Measurements from ENCODE around the gene BEX1. TPM values are rescaled to one million over a fixed set of nuclear protein-coding genes. Genes with fewer than 3 reads are reported as not detected.

Gene BEX1
- total and polyA plus RNA-seq, 2 experiments from 2014 or later, result 102 to 166 TPM

DNA sequence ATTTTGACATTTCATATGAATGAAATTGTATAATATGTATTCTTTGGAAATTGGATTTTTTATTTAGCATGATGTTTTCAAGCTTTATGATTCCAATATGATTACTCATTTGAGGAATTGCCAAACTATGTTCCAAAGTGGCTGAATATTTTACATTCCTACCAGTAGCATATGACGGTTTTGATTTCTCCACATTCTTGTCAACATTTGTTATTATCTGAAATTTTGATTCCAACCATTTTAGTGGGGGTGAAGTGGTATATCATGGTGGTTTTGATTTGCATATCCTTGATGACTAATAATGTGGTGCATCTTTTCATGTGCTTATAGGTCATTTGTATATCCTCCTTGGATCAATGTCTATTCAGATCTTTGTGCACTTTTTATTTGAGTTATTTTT is 2.6 kb upstream of the BEX1 start:
- Histone ChIP-seq H3K36me3 (no peaks in the 10 kb centered on the region), H3K9me3 (ENCODE audit: low read depth) (no peaks in the 10 kb centered on the region), H3K4me1 (ENCODE audit: low read depth) (no peaks in the 10 kb centered on the region), H3K4me3 (no peak overlapping the region), H3K27me3 (no peaks in the 10 kb centered on the region), H3K27ac (no peak overlapping the region)
- DNase-seq (ENCODE audit: low read depth in 1 of 2, low spot score in 1 of 2), result peak in 1 of 2 donors; percentile 64
- TF ChIP-seq CTCF (IDR thresholded peaks at IDR 0.05; ENCODE audit: low read depth, low read length), result no peak

DNA sequence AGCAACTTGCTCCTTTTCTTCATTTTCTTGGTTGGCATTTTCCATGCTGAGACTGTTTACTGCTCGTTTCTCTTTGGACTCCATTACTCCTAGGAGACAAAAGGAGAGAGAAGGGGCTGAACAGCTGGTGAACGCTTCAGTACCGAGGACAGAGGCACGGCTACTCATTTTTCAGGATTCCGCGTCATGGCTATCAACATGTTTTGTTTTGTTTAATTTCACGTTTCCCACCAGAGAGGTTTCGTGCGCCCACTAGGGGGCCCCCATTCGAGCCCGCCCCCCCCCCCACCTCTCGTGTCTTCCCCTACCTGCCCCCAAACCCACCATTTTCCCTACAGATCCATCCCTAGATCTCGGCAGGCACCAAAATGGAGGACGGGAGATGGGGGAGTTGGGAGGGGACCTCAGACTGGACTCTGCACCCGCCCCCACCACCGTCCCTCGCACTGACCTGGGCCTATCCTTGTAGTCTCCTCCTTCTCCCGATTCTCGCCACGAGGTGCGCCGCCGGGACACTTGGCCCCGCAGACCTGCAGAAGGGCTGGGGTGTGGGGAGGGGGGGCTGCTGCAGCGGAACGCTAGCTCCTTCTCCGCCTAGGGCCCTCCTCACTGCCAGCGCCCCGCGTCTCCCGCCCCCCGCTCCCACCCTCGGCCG is 653 bp downstream of the BEX1 start:
- H3K36me3 ChIP-seq, result no peaks in the 10 kb centered on the region
- no peaks in the 10 kb centered on the region for H3K27me3 ChIP-seq
- no peaks in the 10 kb centered on the region for H3K9me3 ChIP-seq (ENCODE audit: low read depth)
- peak; percentile 8 for TF ChIP-seq CTCF (IDR thresholded peaks at IDR 0.05; ENCODE audit: low read depth, low read length)
- DNase-seq (ENCODE audit: low read depth in 1 of 2, low spot score in 1 of 2), result peak; percentile 54 to 61
- peak overlapping the region; percentile 28 for H3K27ac ChIP-seq
- no peaks in the 10 kb centered on the region for H3K4me1 ChIP-seq (ENCODE audit: low read depth)
- H3K4me3 ChIP-seq, result peak overlapping the region; percentile 63

DNA sequence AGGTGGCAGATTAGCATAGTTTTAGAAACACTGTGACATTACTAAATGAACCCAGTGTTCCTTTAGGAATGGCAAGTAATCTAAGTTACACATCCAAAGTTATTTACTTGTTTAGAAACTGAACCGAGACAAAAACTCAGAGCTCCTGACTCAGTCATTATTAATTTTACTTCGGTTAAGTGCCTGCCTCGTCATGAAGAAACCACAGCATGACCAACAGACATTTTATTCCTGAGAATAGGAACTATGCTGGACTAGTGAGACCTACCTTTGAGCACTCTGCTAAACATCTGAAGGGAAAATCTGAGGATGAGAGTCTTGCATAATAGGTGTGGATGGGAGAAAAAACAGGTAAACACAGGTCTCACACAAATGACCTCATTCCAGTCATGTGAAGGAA is 2.5 kb downstream of the BEX1 start:
- no peak for DNase-seq (ENCODE audit: low read depth in 1 of 2, low spot score in 1 of 2)
- no peaks in the 10 kb centered on the region for H3K36me3 ChIP-seq
- TF ChIP-seq CTCF (IDR thresholded peaks at IDR 0.05; ENCODE audit: low read depth, low read length), result no peak
- no peak overlapping the region for H3K4me3 ChIP-seq
- no peaks in the 10 kb centered on the region for H3K9me3 ChIP-seq (ENCODE audit: low read depth)
- H3K27ac ChIP-seq, result no peak overlapping the region
- H3K4me1 ChIP-seq (ENCODE audit: low read depth), result no peaks in the 10 kb centered on the region
- no peaks in the 10 kb centered on the region for H3K27me3 ChIP-seq

DNA sequence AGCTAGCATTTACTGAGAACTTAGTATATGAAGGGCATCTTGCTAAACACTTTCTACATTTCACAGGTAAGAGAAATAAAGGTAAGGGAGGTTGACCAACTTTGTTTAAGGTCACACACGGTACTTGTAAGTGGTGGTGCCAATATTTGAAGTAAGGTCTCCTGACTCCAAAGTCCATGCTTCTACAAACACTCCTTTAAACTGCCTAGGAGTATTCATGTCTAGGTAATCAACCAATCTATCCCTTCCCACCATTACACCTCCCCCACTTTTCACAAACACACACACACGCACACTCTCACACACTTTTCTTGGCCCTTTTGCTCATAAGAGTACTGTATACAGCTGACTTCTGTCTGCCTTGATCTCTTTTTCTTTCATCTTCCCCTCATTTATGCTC is 7.1 kb downstream of the BEX1 start:
- no peak for TF ChIP-seq CTCF (IDR thresholded peaks at IDR 0.05; ENCODE audit: low read depth, low read length)
- H3K27ac ChIP-seq, result no peak overlapping the region
- no peaks in the 10 kb centered on the region for H3K27me3 ChIP-seq
- DNase-seq (ENCODE audit: low read depth in 1 of 2, low spot score in 1 of 2), result no peak
- no peaks in the 10 kb centered on the region for H3K9me3 ChIP-seq (ENCODE audit: low read depth)
- H3K36me3 ChIP-seq, result no peaks in the 10 kb centered on the region
- H3K4me3 ChIP-seq, result no peak overlapping the region
- H3K4me1 ChIP-seq (ENCODE audit: low read depth), result no peaks in the 10 kb centered on the region

- H3K4me1 ChIP-seq (ENCODE audit: low read depth), result no peaks in the 10 kb centered on the region
- H3K9me3 ChIP-seq (ENCODE audit: low read depth), result no peaks in the 10 kb centered on the region
- DNase-seq (ENCODE audit: low read depth in 1 of 2, low spot score in 1 of 2), result no peak
- no peak for TF ChIP-seq CTCF (IDR thresholded peaks at IDR 0.05; ENCODE audit: low read depth, low read length)
- H3K36me3 ChIP-seq, result no peaks in the 10 kb centered on the region
- H3K4me3 ChIP-seq, result no peak overlapping the region
- H3K27ac ChIP-seq, result no peak overlapping the region
- no peaks in the 10 kb centered on the region for H3K27me3 ChIP-seq
Observed at GRCh38 chrX:103052625-103053024, 11.3 kb downstream of the BEX1 start.

Measured in cardiac muscle cell (in vitro differentiated cells and primary cell).